C4-2B (cell line): ENCODE data around the gene COBL.

Experiments
- CTCF ChIP-seq: fragments of 450-650 bp; conservative IDR thresholded peaks from 2 replicates; pipeline ENCODE4 v1.5.1; 2017; ENCODE audit warnings: mild to moderate bottlenecking
- ZFX ChIP-seq: fragments of 450-650 bp; IDR thresholded peaks from 2 replicates; pipeline ENCODE4 v1.6.1; 2017

GRCh38 chr7:51354897-51355296, 38.3 kb upstream of the COBL start:
- peak; percentile 20; the same call in 1 of the 2 replicates for TF ChIP-seq CTCF
- no peak for TF ChIP-seq ZFX
